Measurements from ENCODE around the gene OGFR.

DNA sequence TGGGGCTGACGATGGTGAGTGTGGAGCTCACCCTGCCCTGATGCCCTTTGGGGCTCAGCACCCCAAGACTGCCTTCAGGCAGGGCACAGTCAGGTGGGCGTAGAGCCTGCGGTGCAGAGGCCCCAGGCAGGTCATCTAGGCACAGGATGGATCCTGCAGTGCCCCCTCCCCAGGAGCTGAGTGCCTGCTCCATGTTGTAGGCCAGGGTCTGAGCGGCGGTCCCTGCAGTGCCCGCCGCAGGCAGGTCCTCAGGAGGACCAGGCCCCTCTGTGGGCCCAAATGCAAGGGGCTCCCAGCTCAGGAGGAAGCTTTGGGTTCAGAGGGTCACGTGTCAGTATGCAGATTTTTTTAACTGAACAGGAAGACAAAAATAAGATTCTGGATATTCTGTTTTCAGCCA is 5.6 kb upstream of the OGFR start:
- no peak for TF ChIP-seq ZNF384 (IDR thresholded peaks at IDR 0.05)
- no peak for TF ChIP-seq SUZ12 (IDR thresholded peaks at IDR 0.05)
- TF ChIP-seq, protein P1, sequence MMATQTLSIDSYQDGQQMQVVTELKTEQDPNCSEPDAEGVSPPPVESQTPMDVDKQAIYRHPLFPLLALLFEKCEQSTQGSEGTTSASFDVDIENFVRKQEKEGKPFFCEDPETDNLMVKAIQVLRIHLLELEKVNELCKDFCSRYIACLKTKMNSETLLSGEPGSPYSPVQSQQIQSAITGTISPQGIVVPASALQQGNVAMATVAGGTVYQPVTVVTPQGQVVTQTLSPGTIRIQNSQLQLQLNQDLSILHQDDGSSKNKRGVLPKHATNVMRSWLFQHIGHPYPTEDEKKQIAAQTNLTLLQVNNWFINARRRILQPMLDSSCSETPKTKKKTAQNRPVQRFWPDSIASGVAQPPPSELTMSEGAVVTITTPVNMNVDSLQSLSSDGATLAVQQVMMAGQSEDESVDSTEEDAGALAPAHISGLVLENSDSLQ (IDR thresholded peaks at IDR 0.05), result no peak
- TF ChIP-seq FOXA1 (IDR thresholded peaks at IDR 0.05), result no peak
- TF ChIP-seq NFRKB (IDR thresholded peaks at IDR 0.05), result no peak
- TF ChIP-seq BHLHE40 (IDR thresholded peaks at IDR 0.05; ENCODE audit: borderline replicate concordance), result no peak
- TF ChIP-seq ELF4 (IDR thresholded peaks at IDR 0.05), result no peak

All from HEK293T (cell line).